HepG2 (cell line): ENCODE results near the gene GRIP1. TPM values are rescaled to one million over a fixed set of nuclear protein-coding genes. Genes with fewer than 3 reads are reported as not detected.

Experiments used
- ATAC-seq: fragments of 200-7000 bp; cut with Tn5 transposase; 3 replicates; pipeline ENCODE4 v1.9.1; 2020; ENCODE audit warnings: mild to moderate bottlenecking, moderate library complexity
- BruUV-seq: library from RNA; stranded (reverse); fragments of 400-500 nt; replicated peaks from 2 replicates; lab custom pipeline; 2021; lab: Mats Ljungman, UMichigan
- CTCF ChIA-PET: fragments of 300-600 bp; formaldehyde crosslinking; extraction: SDS; loops from one replicate; lab custom pipeline; 2021; ENCODE audit warnings: low total read pairs, inconsistent platforms, low intra/inter-chr PET ratio; lab: Yijun Ruan, JAX
- POLR2A ChIA-PET: fragments of 350-600 bp; sonication (Branson Sonifier 250); formaldehyde crosslinking; loops from one replicate; lab custom pipeline; 2020; ENCODE audit warnings: antibody characterized with exemption, inconsistent platforms; lab: Yijun Ruan, JAX
- DNase-seq: peaks from one replicate; pipeline ENCODE4 v3.0.0-alpha.2; 2015; ENCODE audit warnings: low spot score
- FAIRE-seq: peaks from 3 replicates; lab custom pipeline; 2011; peaks lifted over from hg19 to GRCh38; lab: Jason Lieb, UNC
- H2AFZ ChIP-seq: one replicate; pipeline ENCODE4 v1.6.1; 2011; ENCODE audit warnings: low read length, inconsistent platforms
- H3K27ac ChIP-seq: fragments of 300-600 bp; 3 replicates; pipeline ENCODE4 v1.8.0; 2011; ENCODE audit warnings: mixed run types, mild to moderate bottlenecking, mixed read lengths, low read length, inconsistent platforms; ENCODE audit not compliant: insufficient read depth; ENCODE audit errors: extremely low read length
- H3K27me3 ChIP-seq, 2 experiments: fragments of 200-600 bp in 1 of 2; 2 replicates in 1 of 2; 3 replicates in 1 of 2; pipeline versions ENCODE4 v1.6.0 to v1.8.0; 2011; ENCODE audit warnings: low read length in 2 of 2, mild to moderate bottlenecking in 2 of 2, moderate library complexity in 2 of 2, inconsistent platforms in 1 of 2; ENCODE audit not compliant: insufficient read depth in 2 of 2, control insufficient read depth in 1 of 2
- H3K36me3 ChIP-seq, 2 experiments: fragments of 200-600 bp in 1 of 2; replicated peaks in 1 of 2; 2 replicates in 1 of 2; 3 replicates in 1 of 2; pipeline versions ENCODE4 v1.5.1 to v1.8.0; 2011; ENCODE audit warnings: low read length in 2 of 2, inconsistent platforms in 1 of 2; ENCODE audit not compliant: insufficient read depth in 2 of 2, control insufficient read depth in 1 of 2
- H3K4me1 ChIP-seq: 2 replicates; pipeline ENCODE4 v1.5.1; 2012; ENCODE audit warnings: low read length, inconsistent platforms; ENCODE audit not compliant: insufficient read depth
- H3K4me2 ChIP-seq: 2 replicates; pipeline ENCODE4 v1.6.0; 2011; ENCODE audit warnings: low read depth, low read length, inconsistent platforms
- H3K4me3 ChIP-seq, 3 experiments: fragments of 200-600 bp in 1 of 3; sonication (generic), shearing (Covaris generic) in 1 of 3; replicated peaks in 1 of 3; 2 replicates each; pipeline ENCODE4 v1.5.1; 2011 to 2016; ENCODE audit warnings: low read length in 3 of 3, inconsistent platforms in 2 of 3, low read depth in 2 of 3, mild to moderate bottlenecking in 2 of 3, control low read depth in 1 of 3, mixed read lengths in 1 of 3; ENCODE audit not compliant: insufficient read depth in 1 of 3
- H3K79me2 ChIP-seq: one replicate; pipeline ENCODE4 v1.6.1; 2011; ENCODE audit warnings: low read length, inconsistent platforms; ENCODE audit not compliant: insufficient read depth
- H3K9ac ChIP-seq: 2 replicates; pipeline ENCODE4 v1.6.0; 2011; ENCODE audit warnings: mild to moderate bottlenecking, low read depth, low read length, inconsistent platforms; ENCODE audit not compliant: insufficient read depth
- H3K9me3 ChIP-seq: 2 replicates; pipeline ENCODE4 v1.5.1; 2012; ENCODE audit warnings: mild to moderate bottlenecking, low read length
- H4K20me1 ChIP-seq: 2 replicates; pipeline ENCODE4 v1.6.0; 2011; ENCODE audit warnings: inconsistent platforms, mild to moderate bottlenecking, low read length, moderate library complexity; ENCODE audit not compliant: insufficient read depth
- ATF3 ChIP-seq: sonication (generic); formaldehyde crosslinking; IDR thresholded peaks from 2 replicates; pipeline ENCODE4 v1.4.0; 2020; ENCODE audit warnings: missing genetic modification reagents
- CHD2 ChIP-seq: IDR thresholded peaks from 2 replicates; pipeline ENCODE4 v1.6.1; 2011; ENCODE audit warnings: low read depth, low read length, improper control_type of control experiment
- FOXO1 ChIP-seq: sonication (generic); formaldehyde crosslinking; IDR thresholded peaks from 2 replicates; pipeline ENCODE4 v1.4.0; 2020; ENCODE audit warnings: missing genetic modification reagents
- HMG20B ChIP-seq: conservative IDR thresholded peaks from 2 replicates; pipeline ENCODE4 v1.6.1; 2016; ENCODE audit warnings: missing genetic modification reagents, missing compliant biosample characterization
- HOXA7 ChIP-seq: sonication (generic); formaldehyde crosslinking; IDR thresholded peaks from 2 replicates; pipeline ENCODE4 v1.8.1; 2022; ENCODE audit warnings: mild to moderate bottlenecking, missing genetic modification reagents, moderate library complexity
- NRL ChIP-seq: sonication (generic); formaldehyde crosslinking; IDR thresholded peaks from 2 replicates; pipeline ENCODE4 v1.5.0; 2020; ENCODE audit warnings: missing genetic modification reagents, mild to moderate bottlenecking, moderate library complexity, borderline replicate concordance
- PAX8 ChIP-seq: sonication (generic); formaldehyde crosslinking; IDR thresholded peaks from 2 replicates; pipeline ENCODE4 v1.8.0; 2022; ENCODE audit warnings: mild to moderate bottlenecking, missing genetic modification reagents, borderline replicate concordance
- TFDP2 ChIP-seq: sonication (generic); formaldehyde crosslinking; IDR thresholded peaks from 2 replicates; pipeline ENCODE4 v1.4.0; 2020; ENCODE audit warnings: missing genetic modification reagents
- THYN1 ChIP-seq: sonication (generic); formaldehyde crosslinking; IDR thresholded peaks from 2 replicates; pipeline ENCODE4 v1.8.1; 2023; ENCODE audit warnings: low read depth, mild to moderate bottlenecking, moderate library complexity, missing genetic modification reagents, borderline replicate concordance
- ZNF256 ChIP-seq: sonication (generic); formaldehyde crosslinking; conservative IDR thresholded peaks from 2 replicates; pipeline ENCODE4 v1.4.0; 2020; ENCODE audit warnings: missing genetic modification reagents
- ZNF296 ChIP-seq: sonication (generic); formaldehyde crosslinking; conservative IDR thresholded peaks from 2 replicates; pipeline ENCODE4 v1.5.0; 2020; ENCODE audit warnings: mild to moderate bottlenecking, missing genetic modification reagents
- ZNF512B ChIP-seq: sonication (generic); formaldehyde crosslinking; IDR thresholded peaks from 2 replicates; pipeline ENCODE4 v1.5.1; 2020; ENCODE audit warnings: missing genetic modification reagents, mild to moderate bottlenecking, borderline replicate concordance
- WGBS: methylation state at CpG from one replicate; pipeline ENCODE4 v1.1.6; 2017; ENCODE audit warnings: low lambda C conversion rate; 5-methylcytosine and 5-hydroxymethylcytosine counted together
- in situ Hi-C: cut with HindIII; loops from 2 replicates; pipeline ENCODE4 v1.10.0; 2017; ENCODE audit warnings: low pct_unique_long_range_greater_than_20kb; ENCODE audit not compliant: extremely low pct_ligation_motif_present
- intact Hi-C: fragments of 100-400 bp; cut with micrococcal nuclease; formaldehyde crosslinking; loops from one replicate; pipeline ENCODE4 v1.10.0; 2022; ENCODE audit not compliant: unreplicated experiment
- polyA plus RNA-seq, 8 experiments: library from polyadenylated mRNA; depleted of rRNA in 3 of 8; stranded (reverse) in 7 of 8; unstranded in 1 of 8; fragments of >200 nt; fragmentation: Illumina TruSeq in 4 of 8; extraction: Trizol in 4 of 8; gene quantifications; 2 replicates each; pipeline versions ENCODE4 v1.2.1 to v1.2.3, GENCODE V29; 2011 to 2016; ENCODE audit warnings: low read depth in 4 of 8, missing spikeins in 1 of 8, mixed read lengths in 1 of 8; ENCODE audit not compliant: insufficient read depth in 1 of 8
- total RNA-seq, 5 experiments: library from RNA; depleted of rRNA; stranded (reverse); fragments of >200 nt; fragmentation: Illumina TruSeq; extraction: Trizol; gene quantifications; 2 replicates each; pipeline ENCODE4 v1.2.3, GENCODE V29; 2016; ENCODE audit warnings: low read depth in 1 of 5

The GRIP1 gene
- total and polyA plus RNA-seq, 2 of the 13 experiments (the other 11 are each of a cell fraction or from before 2014, with no cell fraction given), result not detected

GRCh38 chr12:66428261-66428660, 250.6 kb downstream of the GRIP1 start:
- H3K4me3 ChIP-seq, result no peak overlapping the region
- no peaks in the 10 kb centered on the region; a peak in 1 of 5 replicates for H3K27me3 ChIP-seq
- H3K4me2 ChIP-seq, result no peak overlapping the region
- no peak overlapping the region for H3K27ac ChIP-seq
- no peaks in the 10 kb centered on the region for H3K9me3 ChIP-seq
- no peak overlapping the region for H3K9ac ChIP-seq
- intact Hi-C loops (no loop called here), in situ Hi-C loops (no loop called here)
- FAIRE-seq (no peak), DNase-seq (no peak), ATAC-seq (no peak)
- no peaks in the 10 kb centered on the region for H3K36me3 ChIP-seq
- POLR2A ChIA-PET, result no interaction called here
- H4K20me1 ChIP-seq, result no peaks in the 10 kb centered on the region
- BruUV-seq, result no TSS peak
- CTCF ChIA-PET, result no interaction called here
- TF ChIP-seq TFDP2 (no peak), CHD2 (no peak), HOXA7 (CRISPR knock-in tag) (no peak), THYN1 (CRISPR knock-in tag) (no peak), HMG20B (CRISPR knock-in tag) (no peak), PAX8 (CRISPR knock-in tag) (no peak)
- no peak overlapping the region for H2AFZ ChIP-seq
- no peaks in the 10 kb centered on the region for H3K79me2 ChIP-seq
- H3K4me1 ChIP-seq, result no peaks in the 10 kb centered on the region

- FAIRE-seq (no peak), ATAC-seq (no peak), DNase-seq (no peak)
- H3K9ac ChIP-seq, result no peak overlapping the region
- 0% methylated on average over 2 of the region's 2 CpGs for WGBS
- no peak overlapping the region for H2AFZ ChIP-seq
- ChIA-PET CTCF (no interaction called here), POLR2A (no interaction called here)
- TF ChIP-seq ATF3 (CRISPR knock-in tag) (no peak), TFDP2 (no peak), FOXO1 (CRISPR knock-in tag) (no peak), ZNF512B (CRISPR knock-in tag) (no peak), ZNF296 (CRISPR knock-in tag) (no peak), NRL (no peak), ZNF256 (no peak)
- no peaks in the 10 kb centered on the region for H4K20me1 ChIP-seq
- in situ Hi-C loops, result no loop called here
- no peak overlapping the region for H3K4me2 ChIP-seq
- no peaks in the 10 kb centered on the region; a peak in 1 of 5 replicates for H3K27me3 ChIP-seq
- intact Hi-C loops, result no loop called here
- H3K79me2 ChIP-seq, result no peaks in the 10 kb centered on the region
- no peak overlapping the region for H3K4me3 ChIP-seq
- no peaks in the 10 kb centered on the region for H3K9me3 ChIP-seq
- no peaks in the 10 kb centered on the region for H3K4me1 ChIP-seq
- no TSS peak for BruUV-seq
- H3K27ac ChIP-seq, result no peak overlapping the region
- no peaks in the 10 kb centered on the region for H3K36me3 ChIP-seq
Observed at GRCh38 chr12:66426696-66427095, 252.2 kb downstream of the GRIP1 start.
